ENCODE measurements around the gene TANGO6.

TANGO6 gene

GRCh38 chr16:68961778-68962402 is 118.6 kb downstream of the TANGO6 start:
- no peak overlapping the region for H2AFZ ChIP-seq (ENCODE audit: low read depth, low read length)
- ATAC-seq (ENCODE audit: insufficient read depth, low read depth) = no peak
- TF ChIP-seq EZH2 (IDR thresholded peaks at IDR 0.05; ENCODE audit: borderline replicate concordance, low read depth, low read length, severe bottlenecking) = no peak
- no peak for TF ChIP-seq CTCF (IDR thresholded peaks at IDR 0.05; ENCODE audit: borderline replicate concordance, extremely low read depth, low read length, poor library complexity, severe bottlenecking)
- no peaks in the 10 kb centered on the region for H3K36me3 ChIP-seq (ENCODE audit: insufficient read depth, low read length)
- no peaks in the 10 kb centered on the region for H3K9me3 ChIP-seq (ENCODE audit: insufficient read depth, low read length, severe bottlenecking)
- no peaks in the 10 kb centered on the region for H4K20me1 ChIP-seq (ENCODE audit: insufficient read depth, low read length)
- no peak overlapping the region for H3K9ac ChIP-seq (ENCODE audit: low read depth, low read length)
- H3K27me3 ChIP-seq (ENCODE audit: insufficient read depth, low read length, poor library complexity) = no peaks in the 10 kb centered on the region
- DNase-seq = no peak
- H3K79me2 ChIP-seq (ENCODE audit: insufficient read depth, low read length) = no peaks in the 10 kb centered on the region
- H3K4me1 ChIP-seq (ENCODE audit: insufficient read depth, low read length) = no peaks in the 10 kb centered on the region
- H3K4me3 ChIP-seq (ENCODE audit: low read depth in 1 of 2, low read length in 2 of 2) = no peak overlapping the region
- no peak overlapping the region for H3K4me2 ChIP-seq (ENCODE audit: insufficient read depth, low read length)
- no peak overlapping the region for H3K27ac ChIP-seq (ENCODE audit: low read length)

DNA sequence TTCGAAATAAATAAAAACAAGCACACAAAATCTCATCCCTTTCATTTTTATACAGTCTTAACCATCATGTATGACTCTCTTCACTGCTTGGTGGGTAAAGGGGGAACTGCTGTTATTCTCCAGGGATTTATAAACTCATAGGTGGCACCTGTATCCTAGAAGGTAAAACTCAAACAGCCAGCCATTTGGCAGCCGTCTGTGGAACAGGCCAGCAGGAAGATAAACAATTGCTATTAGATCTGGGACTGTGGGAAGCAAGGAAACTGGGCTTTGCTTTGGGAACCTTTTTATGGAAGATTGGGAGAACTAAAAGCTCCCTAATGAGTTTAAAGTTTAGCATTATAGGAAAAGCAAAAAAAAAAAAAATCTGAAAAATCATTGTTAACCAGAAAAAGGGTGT is 126.0 kb downstream of the TANGO6 start:
- Histone ChIP-seq H3K27me3 (ENCODE audit: insufficient read depth, low read length, poor library complexity) (no peaks in the 10 kb centered on the region), H3K9ac (ENCODE audit: low read depth, low read length) (no peak overlapping the region), H3K36me3 (ENCODE audit: insufficient read depth, low read length) (peaks cover 6% of the 10 kb centered on the region; the same call in 1 of the 2 replicates), H3K4me2 (ENCODE audit: insufficient read depth, low read length) (no peak overlapping the region), H3K27ac (ENCODE audit: low read length) (no peak overlapping the region), H3K4me3 (ENCODE audit: low read depth in 1 of 2, low read length in 2 of 2) (no peak overlapping the region), H3K79me2 (ENCODE audit: insufficient read depth, low read length) (no peaks in the 10 kb centered on the region), H3K9me3 (ENCODE audit: insufficient read depth, low read length, severe bottlenecking) (no peaks in the 10 kb centered on the region), H2AFZ (ENCODE audit: low read depth, low read length) (no peak overlapping the region), H4K20me1 (ENCODE audit: insufficient read depth, low read length) (no peaks in the 10 kb centered on the region), H3K4me1 (ENCODE audit: insufficient read depth, low read length) (no peaks in the 10 kb centered on the region)
- TF ChIP-seq EZH2 (IDR thresholded peaks at IDR 0.05; ENCODE audit: borderline replicate concordance, low read depth, low read length, severe bottlenecking) (no peak), CTCF (IDR thresholded peaks at IDR 0.05; ENCODE audit: borderline replicate concordance, extremely low read depth, low read length, poor library complexity, severe bottlenecking) (no peak)
- ATAC-seq (ENCODE audit: insufficient read depth, low read depth) (no peak), DNase-seq (no peak)

- no peaks in the 10 kb centered on the region for H4K20me1 ChIP-seq (ENCODE audit: insufficient read depth, low read length)
- no peak overlapping the region for H3K27ac ChIP-seq (ENCODE audit: low read length)
- H3K4me3 ChIP-seq (ENCODE audit: low read depth in 1 of 2, low read length in 2 of 2) = no peak overlapping the region
- no peak overlapping the region for H2AFZ ChIP-seq (ENCODE audit: low read depth, low read length)
- no peaks in the 10 kb centered on the region for H3K79me2 ChIP-seq (ENCODE audit: insufficient read depth, low read length)
- no peaks in the 10 kb centered on the region for H3K4me1 ChIP-seq (ENCODE audit: insufficient read depth, low read length)
- H3K9ac ChIP-seq (ENCODE audit: low read depth, low read length) = no peak overlapping the region
- no peak overlapping the region for H3K4me2 ChIP-seq (ENCODE audit: insufficient read depth, low read length)
- no peak for ATAC-seq (ENCODE audit: insufficient read depth, low read depth)
- H3K27me3 ChIP-seq (ENCODE audit: insufficient read depth, low read length, poor library complexity) = no peaks in the 10 kb centered on the region
- TF ChIP-seq EZH2 (IDR thresholded peaks at IDR 0.05; ENCODE audit: borderline replicate concordance, low read depth, low read length, severe bottlenecking) (no peak), CTCF (IDR thresholded peaks at IDR 0.05; ENCODE audit: borderline replicate concordance, extremely low read depth, low read length, poor library complexity, severe bottlenecking) (no peak)
- DNase-seq = no peak
- H3K9me3 ChIP-seq (ENCODE audit: insufficient read depth, low read length, severe bottlenecking) = no peaks in the 10 kb centered on the region
- H3K36me3 ChIP-seq (ENCODE audit: insufficient read depth, low read length) = peaks cover 31% of the 10 kb centered on the region; the same call in 1 of the 2 replicates
Measured at GRCh38 chr16:68972013-68972412, 128.7 kb downstream of the TANGO6 start.

All from DND-41 (cell line).